K562 (cell line): Measurements from ENCODE around the gene TAF11. TPM values are rescaled to one million over a fixed set of nuclear protein-coding genes. Genes with fewer than 3 reads are reported as not detected.

Source experiments
- CBFA2T2 ChIP-seq: fragments of 450-650 bp; conservative IDR thresholded peaks from 2 replicates; pipeline ENCODE4 v1.6.1; 2017; ENCODE audit warnings: mild to moderate bottlenecking
- CHCHD3 ChIP-seq: fragments of 250-450 bp; sonication (Bioruptor Pico); IDR thresholded peaks from 2 replicates; pipeline ENCODE4 v2.1.2; 2022; ENCODE audit warnings: mild to moderate bottlenecking
- EGR1 ChIP-seq: fragments of 450-650 bp; conservative IDR thresholded peaks from 2 replicates; pipeline ENCODE4 v1.6.1; 2017; ENCODE audit warnings: mild to moderate bottlenecking
- FOXM1 ChIP-seq, 2 experiments: fragments of 450-650 bp in 1 of 2; sonication (generic) in 1 of 2; formaldehyde crosslinking in 1 of 2; IDR thresholded peaks; 2 replicates each; pipeline versions ENCODE4 v1.6.1 to v1.9.0; 2017 to 2022; ENCODE audit warnings: low read depth in 2 of 2, mild to moderate bottlenecking in 2 of 2, missing genetic modification reagents in 1 of 2, moderate library complexity in 1 of 2
- HNRNPL ChIP-seq: fragments of 200-400 bp; formaldehyde crosslinking; IDR thresholded peaks from 2 replicates; pipeline ENCODE4 v1.6.1; 2017; ENCODE audit warnings: low read depth, mild to moderate bottlenecking, low read length
- KLF1 ChIP-seq: fragments of 450-650 bp; IDR thresholded peaks from 2 replicates; pipeline ENCODE4 v1.6.1; 2016; ENCODE audit warnings: missing genetic modification characterization, missing compliant biosample characterization
- MEF2D ChIP-seq: conservative IDR thresholded peaks from 2 replicates; pipeline ENCODE4 v1.6.1; 2016; ENCODE audit warnings: low read depth, missing genetic modification characterization, missing compliant biosample characterization
- NCOA1 ChIP-seq: fragments of 450-650 bp; IDR thresholded peaks from 2 replicates; pipeline ENCODE4 v1.6.1; 2016; ENCODE audit warnings: low read depth
- NCOR1 ChIP-seq: fragments of 450-650 bp; IDR thresholded peaks from 2 replicates; pipeline ENCODE4 v1.6.1; 2016; ENCODE audit warnings: mild to moderate bottlenecking, moderate library complexity
- NFYB ChIP-seq: IDR thresholded peaks from 2 replicates; pipeline ENCODE4 v1.6.1; 2011; ENCODE audit warnings: mild to moderate bottlenecking, moderate library complexity; ENCODE audit not compliant: insufficient read length; ENCODE audit errors: extremely low read depth
- PRMT5 ChIP-seq: sonication (generic); formaldehyde crosslinking; IDR thresholded peaks from 2 replicates; pipeline ENCODE4 v1.5.0; 2020; ENCODE audit warnings: missing genetic modification reagents
- SIN3B ChIP-seq: fragments of 450-650 bp; IDR thresholded peaks from 2 replicates; pipeline ENCODE4 v1.6.1; 2017; ENCODE audit warnings: low read depth, mild to moderate bottlenecking, moderate library complexity
- TBP ChIP-seq: optimal IDR thresholded peaks from 2 replicates; pipeline ENCODE3; 2011; ENCODE audit warnings: low read depth, low read length, improper control_type of control experiment
- YY1 ChIP-seq, 3 experiments: IDR thresholded peaks; 2 replicates each; pipeline ENCODE4 v1.6.1; 2011; ENCODE audit warnings: low read length in 2 of 3, mild to moderate bottlenecking in 2 of 3, moderate library complexity in 2 of 3, borderline replicate concordance in 1 of 3, control low read depth in 1 of 3, low read depth in 1 of 3; ENCODE audit not compliant: insufficient read depth in 3 of 3, insufficient replicate concordance in 2 of 3, control insufficient read depth in 1 of 3, insufficient read length in 1 of 3; ENCODE audit errors: extremely low read depth in 1 of 3
- ZNF140 ChIP-seq: fragments of 250-450 bp; sonication (Bioruptor Pico); IDR thresholded peaks from 2 replicates; pipeline ENCODE4 v1.8.0; 2021; ENCODE audit warnings: moderate library complexity, mild to moderate bottlenecking, inconsistent platforms
- ZNF197 ChIP-seq: fragments of 200-800 bp; sonication (Bioruptor generic); IDR thresholded peaks from 2 replicates; pipeline ENCODE4 v1.6.1; 2016; ENCODE audit warnings: low read depth, missing genetic modification characterization, missing compliant biosample characterization
- ZNF23 ChIP-seq: fragments of 250-450 bp; sonication (Bioruptor Pico); IDR thresholded peaks from 2 replicates; pipeline ENCODE4 v1.4.0; 2020; ENCODE audit warnings: mild to moderate bottlenecking
- ZNF695 ChIP-seq: fragments of 450-650 bp; formaldehyde crosslinking; IDR thresholded peaks from 2 replicates; pipeline ENCODE4 v1.4.0; 2020; ENCODE audit warnings: mild to moderate bottlenecking, moderate library complexity
- ZNF75A ChIP-seq: fragments of 450-650 bp; formaldehyde crosslinking; IDR thresholded peaks from 2 replicates; pipeline ENCODE4 v1.4.0; 2020; ENCODE audit warnings: mild to moderate bottlenecking
- polyA plus RNA-seq, 8 experiments: library from polyadenylated mRNA; depleted of rRNA in 4 of 8; stranded (reverse) in 5 of 8; unstranded in 3 of 8; fragments of >200 nt; fragmentation: Nextera tagmentation in 2 of 8; fragmentation: Illumina TruSeq in 1 of 8; extraction: Ambion mirVana in 2 of 8; extraction: Trizol in 1 of 8; gene quantifications; 2 replicates each; pipeline versions ENCODE4 v1.2.1 to v1.2.3, GENCODE V29; 2011 to 2014; ENCODE audit warnings: inconsistent platforms in 1 of 8, missing spikeins in 1 of 8
- total RNA-seq, 7 experiments: library from RNA; depleted of rRNA in 6 of 7; stranded (reverse); fragments of >200 nt in 6 of 7; fragmentation: Illumina TruSeq in 2 of 7; extraction: Trizol in 2 of 7; gene quantifications; 2 replicates each; pipeline versions ENCODE4 v1.2.1 to v1.2.3, GENCODE V29; 2011 to 2021; ENCODE audit warnings: low replicate concordance in 1 of 7
- TF ChIP-seq, protein P1 (sequence below): IDR thresholded peaks from 2 replicates; pipeline ENCODE4 v1.6.1; 2016; ENCODE audit warnings: missing genetic modification characterization, missing compliant biosample characterization
- TF ChIP-seq, protein P2 (sequence below): fragments of 450-650 bp; IDR thresholded peaks from 2 replicates; pipeline ENCODE4 v1.6.1; 2016; ENCODE audit warnings: antibody characterized with exemption
- TF ChIP-seq, protein P3 (sequence below): fragments of 250-450 bp; sonication (Bioruptor Pico); IDR thresholded peaks from 2 replicates; pipeline ENCODE4 v1.4.0; 2020

Gene TAF11
- total and polyA plus RNA-seq, 9 of the 15 experiments (the other 6 are each of a cell fraction or from before 2014, with no cell fraction given): 40.9 to 91.9 (median 71.9) TPM

GRCh38 chr6:34922177-34922663 lies 34.4 kb upstream of the TAF11 start (continued):
- TF ChIP-seq, protein P1, sequence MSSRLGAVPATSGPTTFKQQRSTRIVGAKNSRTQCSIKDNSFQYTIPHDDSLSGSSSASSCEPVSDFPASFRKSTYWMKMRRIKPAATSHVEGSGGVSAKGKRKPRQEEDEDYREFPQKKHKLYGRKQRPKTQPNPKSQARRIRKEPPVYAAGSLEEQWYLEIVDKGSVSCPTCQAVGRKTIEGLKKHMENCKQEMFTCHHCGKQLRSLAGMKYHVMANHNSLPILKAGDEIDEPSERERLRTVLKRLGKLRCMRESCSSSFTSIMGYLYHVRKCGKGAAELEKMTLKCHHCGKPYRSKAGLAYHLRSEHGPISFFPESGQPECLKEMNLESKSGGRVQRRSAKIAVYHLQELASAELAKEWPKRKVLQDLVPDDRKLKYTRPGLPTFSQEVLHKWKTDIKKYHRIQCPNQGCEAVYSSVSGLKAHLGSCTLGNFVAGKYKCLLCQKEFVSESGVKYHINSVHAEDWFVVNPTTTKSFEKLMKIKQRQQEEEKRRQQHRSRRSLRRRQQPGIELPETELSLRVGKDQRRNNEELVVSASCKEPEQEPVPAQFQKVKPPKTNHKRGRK: no peak
- TF ChIP-seq KLF1: no peak
- TF ChIP-seq ZNF140: no peak
- TF ChIP-seq SIN3B: no peak
- TF ChIP-seq CHCHD3 (CRISPR knock-in tag): no peak
- no peak for TF ChIP-seq ZNF197 (CRISPR knock-in tag)
- TF ChIP-seq PRMT5 (CRISPR knock-in tag): no peak
- TF ChIP-seq NCOR1: no peak
- no peak for TF ChIP-seq ZNF23 (CRISPR knock-in tag)
- no peak for TF ChIP-seq NFYB
- no peak for TF ChIP-seq HNRNPL
- no peak for TF ChIP-seq NCOA1
- no peak for TF ChIP-seq YY1 (IDR thresholded peaks at IDR 0.05; ENCODE audit: borderline replicate concordance in 1 of 3, control insufficient read depth in 1 of 3, extremely low read depth in 1 of 3, insufficient read depth in 3 of 3, insufficient read length in 1 of 3, insufficient replicate concordance in 2 of 3, low read depth in 1 of 3, low read length in 2 of 3)
- no peak for TF ChIP-seq CBFA2T2
- TF ChIP-seq, protein P2, sequence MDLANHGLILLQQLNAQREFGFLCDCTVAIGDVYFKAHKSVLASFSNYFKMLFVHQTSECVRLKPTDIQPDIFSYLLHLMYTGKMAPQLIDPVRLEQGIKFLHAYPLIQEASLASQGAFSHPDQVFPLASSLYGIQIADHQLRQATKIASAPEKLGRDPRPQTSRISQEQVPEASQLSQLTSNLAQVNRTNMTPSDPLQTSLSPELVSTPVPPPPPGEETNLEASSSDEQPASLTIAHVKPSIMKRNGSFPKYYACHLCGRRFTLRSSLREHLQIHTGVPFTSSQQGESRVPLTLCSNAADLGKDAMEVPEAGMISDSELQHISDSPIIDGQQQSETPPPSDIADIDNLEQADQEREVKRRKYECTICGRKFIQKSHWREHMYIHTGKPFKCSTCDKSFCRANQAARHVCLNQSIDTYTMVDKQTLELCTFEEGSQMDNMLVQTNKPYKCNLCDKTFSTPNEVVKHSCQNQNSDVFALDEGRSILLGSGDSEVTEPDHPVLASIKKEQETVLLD: no peak
- TF ChIP-seq TBP: no peak
- TF ChIP-seq, protein P3, sequence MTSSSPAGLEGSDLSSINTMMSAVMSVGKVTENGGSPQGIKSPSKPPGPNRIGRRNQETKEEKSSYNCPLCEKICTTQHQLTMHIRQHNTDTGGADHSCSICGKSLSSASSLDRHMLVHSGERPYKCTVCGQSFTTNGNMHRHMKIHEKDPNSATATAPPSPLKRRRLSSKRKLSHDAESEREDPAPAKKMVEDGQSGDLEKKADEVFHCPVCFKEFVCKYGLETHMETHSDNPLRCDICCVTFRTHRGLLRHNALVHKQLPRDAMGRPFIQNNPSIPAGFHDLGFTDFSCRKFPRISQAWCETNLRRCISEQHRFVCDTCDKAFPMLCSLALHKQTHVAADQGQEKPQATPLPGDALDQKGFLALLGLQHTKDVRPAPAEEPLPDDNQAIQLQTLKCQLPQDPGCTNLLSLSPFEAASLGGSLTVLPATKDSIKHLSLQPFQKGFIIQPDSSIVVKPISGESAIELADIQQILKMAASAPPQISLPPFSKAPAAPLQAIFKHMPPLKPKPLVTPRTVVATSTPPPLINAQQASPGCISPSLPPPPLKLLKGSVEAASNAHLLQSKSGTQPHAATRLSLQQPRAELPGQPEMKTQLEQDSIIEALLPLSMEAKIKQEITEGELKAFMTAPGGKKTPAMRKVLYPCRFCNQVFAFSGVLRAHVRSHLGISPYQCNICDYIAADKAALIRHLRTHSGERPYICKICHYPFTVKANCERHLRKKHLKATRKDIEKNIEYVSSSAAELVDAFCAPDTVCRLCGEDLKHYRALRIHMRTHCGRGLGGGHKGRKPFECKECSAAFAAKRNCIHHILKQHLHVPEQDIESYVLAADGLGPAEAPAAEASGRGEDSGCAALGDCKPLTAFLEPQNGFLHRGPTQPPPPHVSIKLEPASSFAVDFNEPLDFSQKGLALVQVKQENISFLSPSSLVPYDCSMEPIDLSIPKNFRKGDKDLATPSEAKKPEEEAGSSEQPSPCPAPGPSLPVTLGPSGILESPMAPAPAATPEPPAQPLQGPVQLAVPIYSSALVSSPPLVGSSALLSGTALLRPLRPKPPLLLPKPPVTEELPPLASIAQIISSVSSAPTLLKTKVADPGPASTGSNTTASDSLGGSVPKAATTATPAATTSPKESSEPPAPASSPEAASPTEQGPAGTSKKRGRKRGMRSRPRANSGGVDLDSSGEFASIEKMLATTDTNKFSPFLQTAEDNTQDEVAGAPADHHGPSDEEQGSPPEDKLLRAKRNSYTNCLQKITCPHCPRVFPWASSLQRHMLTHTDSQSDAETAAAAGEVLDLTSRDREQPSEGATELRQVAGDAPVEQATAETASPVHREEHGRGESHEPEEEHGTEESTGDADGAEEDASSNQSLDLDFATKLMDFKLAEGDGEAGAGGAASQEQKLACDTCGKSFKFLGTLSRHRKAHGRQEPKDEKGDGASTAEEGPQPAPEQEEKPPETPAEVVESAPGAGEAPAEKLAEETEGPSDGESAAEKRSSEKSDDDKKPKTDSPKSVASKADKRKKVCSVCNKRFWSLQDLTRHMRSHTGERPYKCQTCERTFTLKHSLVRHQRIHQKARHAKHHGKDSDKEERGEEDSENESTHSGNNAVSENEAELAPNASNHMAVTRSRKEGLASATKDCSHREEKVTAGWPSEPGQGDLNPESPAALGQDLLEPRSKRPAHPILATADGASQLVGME (CRISPR knock-in tag): no peak
- no peak for TF ChIP-seq ZNF75A
- no peak for TF ChIP-seq ZNF695 (CRISPR knock-in tag)
- no peak for TF ChIP-seq EGR1
- no peak for TF ChIP-seq FOXM1 (IDR thresholded peaks at IDR 0.05; ENCODE audit: low read depth)
- TF ChIP-seq FOXM1 (CRISPR knock-in tag; IDR thresholded peaks at IDR 0.05; ENCODE audit: low read depth): no peak
- no peak for TF ChIP-seq MEF2D (tag)
